ENCODE measurements around the gene TP63.

TP63 gene

DNA sequence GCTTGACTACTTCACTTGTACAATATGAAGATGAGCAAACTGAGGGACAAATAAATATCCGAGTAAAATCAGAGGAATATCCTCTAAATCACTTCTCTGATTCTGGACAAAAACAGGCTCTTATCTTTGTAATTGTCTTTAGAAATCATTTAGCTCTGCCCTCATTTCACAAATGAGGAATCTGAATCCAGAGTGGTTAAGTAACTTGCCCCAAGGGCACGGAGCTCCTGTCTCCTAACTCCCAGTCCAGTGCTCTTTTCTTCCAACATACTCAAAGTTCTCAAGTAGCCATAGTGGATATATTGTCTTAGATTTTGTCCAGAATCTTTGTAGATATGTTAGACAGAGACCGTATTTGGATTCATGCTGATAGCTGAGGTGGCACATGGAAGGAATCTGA lies 156.0 kb downstream of the TP63 start:
- DNase-seq: no peak

DNA sequence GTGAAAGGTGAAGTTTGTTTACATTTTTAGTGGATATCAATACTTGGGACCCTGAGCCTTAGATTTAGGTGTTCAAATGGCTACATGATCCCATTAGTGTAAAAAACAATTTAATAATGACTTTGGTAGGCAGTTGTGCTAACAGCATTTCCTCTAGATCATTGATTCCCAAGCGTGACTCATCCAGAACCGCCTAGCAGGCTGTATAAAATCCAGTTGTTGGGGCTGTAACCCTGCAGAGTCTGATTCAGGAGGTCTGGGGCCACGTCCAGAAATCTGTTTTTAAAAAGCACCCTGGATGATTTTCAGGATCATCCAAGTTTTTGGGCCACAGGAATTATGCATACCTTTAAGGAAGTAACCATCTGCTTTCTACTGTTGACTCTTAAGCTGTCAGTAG lies 156.4 kb downstream of the TP63 start:
- no peak for DNase-seq

GRCh38 chr3:189789432-189789831 lies 158.2 kb downstream of the TP63 start:
- no peak for DNase-seq

DNA sequence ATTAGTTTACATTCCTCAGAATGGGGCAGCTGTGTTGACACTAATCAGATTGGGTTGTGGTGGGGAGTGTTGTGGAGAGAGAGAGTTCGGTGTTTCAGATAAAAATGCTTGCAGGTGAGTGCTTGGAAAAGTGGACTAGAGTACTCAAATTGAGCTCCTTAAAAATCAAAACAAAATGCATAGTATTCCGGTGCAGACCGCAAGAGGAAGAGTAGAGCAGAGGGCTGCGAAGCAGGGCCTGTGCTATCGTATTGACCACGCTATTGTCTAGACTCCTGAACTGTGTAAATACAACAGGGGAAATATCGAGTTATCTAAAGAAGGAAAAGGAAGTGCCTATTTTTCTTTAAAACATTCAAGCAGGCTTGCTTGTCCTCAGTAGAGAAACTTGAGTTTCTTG lies 159.5 kb downstream of the TP63 start:
- no peak for DNase-seq

DNA sequence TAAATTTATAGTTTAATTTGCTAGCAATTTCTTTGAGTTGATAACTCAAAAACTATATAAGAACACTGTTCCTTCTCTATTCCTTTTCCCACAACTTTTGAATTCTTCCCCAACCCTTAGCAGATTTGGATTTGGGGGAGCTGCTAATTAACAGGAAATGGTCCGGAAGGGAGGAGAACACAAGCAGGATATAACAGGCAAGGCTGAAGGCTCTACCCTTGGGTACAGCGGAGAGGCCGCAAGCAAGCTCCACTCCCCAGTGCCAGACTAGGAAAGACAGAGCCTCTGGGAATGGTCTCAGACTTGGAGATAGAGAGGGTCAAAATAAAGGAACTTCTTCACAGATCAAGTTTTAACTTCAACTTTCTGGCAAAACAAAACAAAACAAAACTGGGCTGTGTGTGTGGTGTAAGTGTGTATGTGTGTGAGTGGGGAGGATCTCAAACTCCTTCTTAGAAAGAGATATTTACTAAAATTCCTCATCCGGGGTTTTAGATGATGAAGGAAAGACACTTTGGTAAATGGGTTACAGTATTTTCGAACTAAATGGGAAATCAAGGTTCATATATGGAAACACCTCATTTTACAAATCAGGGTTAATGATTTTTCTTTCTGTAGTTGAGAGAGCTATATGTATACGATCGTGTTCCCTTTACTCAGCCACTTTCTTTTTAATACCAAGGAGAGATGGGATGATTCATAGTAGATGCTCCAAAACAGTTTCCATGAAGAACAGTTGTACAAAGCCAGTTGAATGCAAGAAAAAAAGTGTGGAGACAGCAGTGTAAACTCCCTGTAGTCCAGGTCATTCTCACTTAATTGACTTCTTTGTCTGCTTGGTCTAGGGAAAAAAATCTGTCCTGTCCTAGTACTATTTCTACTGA lies 161.1 kb downstream of the TP63 start:
- DNase-seq: no peak

DNA sequence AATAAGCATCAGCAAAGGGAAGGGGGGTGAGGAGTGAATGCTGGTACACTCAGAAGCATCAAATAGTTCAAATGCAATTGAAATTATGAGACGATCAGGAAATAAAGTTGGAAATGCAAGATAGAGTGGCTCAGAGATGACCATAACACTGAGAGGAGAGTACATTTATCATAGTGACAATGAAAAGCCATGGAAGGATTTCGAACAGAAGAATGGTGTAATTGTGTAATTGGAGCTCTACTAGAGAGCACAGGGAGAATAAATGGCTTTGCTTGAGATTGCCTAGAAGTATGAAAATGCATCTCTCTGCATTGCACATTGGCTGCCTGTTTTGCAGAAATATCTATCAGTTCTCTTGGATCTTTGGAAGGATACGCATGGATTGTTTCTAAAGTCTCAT lies 163.3 kb downstream of the TP63 start:
- DNase-seq: no peak

GRCh38 chr3:189797103-189797750 lies 166.0 kb downstream of the TP63 start:
- no peak for DNase-seq

DNA sequence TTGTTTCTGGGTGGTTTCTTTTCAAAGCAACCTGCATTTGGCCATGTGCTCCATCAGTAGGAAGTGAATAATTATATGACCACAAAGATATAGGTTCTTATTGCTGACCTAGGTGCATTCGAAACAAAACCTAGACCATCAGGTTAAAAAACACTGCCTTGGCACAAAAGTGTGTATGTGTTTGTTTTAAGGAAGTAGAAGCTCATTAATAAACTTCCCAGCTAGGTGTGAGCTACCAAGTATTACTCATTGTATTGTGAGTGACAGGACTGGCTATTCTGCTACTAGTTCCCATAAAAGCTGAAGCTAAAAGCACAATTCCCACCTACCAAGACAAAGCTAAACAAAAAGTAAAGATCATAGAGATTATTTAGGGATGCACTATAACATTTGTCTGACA lies 168.2 kb downstream of the TP63 start:
- no peak for DNase-seq

- no peak for DNase-seq
These were observed 169.2 kb downstream of the TP63 start for GRCh38 chr3:189800436-189800835.

DNA sequence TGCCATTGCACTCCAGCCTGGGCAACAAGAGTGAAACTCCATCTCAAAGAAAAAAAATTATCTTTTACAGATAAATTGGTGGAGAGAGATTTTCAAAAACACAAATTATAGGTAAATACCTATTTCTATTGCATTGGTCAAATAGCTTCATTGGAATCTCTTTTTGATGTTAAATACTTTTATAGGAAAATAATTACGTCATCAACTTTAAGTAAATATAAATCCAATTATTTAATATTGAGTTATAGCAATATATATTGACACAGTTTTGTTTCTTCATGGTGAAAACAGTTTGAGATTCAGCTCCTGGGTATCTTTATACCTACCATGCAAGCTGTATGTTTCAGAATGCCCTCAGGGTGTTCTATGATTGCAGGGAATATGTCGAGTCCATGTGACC lies 172.1 kb downstream of the TP63 start:
- no peak for DNase-seq

- no peak for DNase-seq
These were observed 174.3 kb downstream of the TP63 start for GRCh38 chr3:189805375-189806067.

- DNase-seq: no peak
These were observed 175.2 kb downstream of the TP63 start for GRCh38 chr3:189806171-189806951.

GRCh38 chr3:189808246-189809007 lies 177.2 kb downstream of the TP63 start:
- no peak for DNase-seq

DNA sequence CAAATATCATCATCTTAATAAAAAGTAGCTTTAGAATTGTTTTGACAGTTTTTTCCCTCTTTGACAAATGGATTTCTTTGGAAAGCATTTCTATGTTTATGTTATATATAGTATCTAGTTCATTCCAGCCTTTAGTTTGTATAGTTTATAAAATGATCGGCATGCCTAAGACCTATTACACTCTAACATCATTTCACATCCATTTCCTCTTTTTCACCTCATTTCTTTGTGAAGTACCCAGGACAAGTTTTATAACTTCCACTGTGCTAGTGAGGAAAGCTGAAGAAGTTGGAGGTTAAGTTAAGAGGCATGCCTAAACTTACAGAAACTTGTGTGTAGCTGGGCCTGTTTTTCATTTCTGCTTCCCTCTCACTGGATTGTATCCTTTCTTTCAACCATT lies 178.4 kb downstream of the TP63 start:
- no peak for DNase-seq

DNA sequence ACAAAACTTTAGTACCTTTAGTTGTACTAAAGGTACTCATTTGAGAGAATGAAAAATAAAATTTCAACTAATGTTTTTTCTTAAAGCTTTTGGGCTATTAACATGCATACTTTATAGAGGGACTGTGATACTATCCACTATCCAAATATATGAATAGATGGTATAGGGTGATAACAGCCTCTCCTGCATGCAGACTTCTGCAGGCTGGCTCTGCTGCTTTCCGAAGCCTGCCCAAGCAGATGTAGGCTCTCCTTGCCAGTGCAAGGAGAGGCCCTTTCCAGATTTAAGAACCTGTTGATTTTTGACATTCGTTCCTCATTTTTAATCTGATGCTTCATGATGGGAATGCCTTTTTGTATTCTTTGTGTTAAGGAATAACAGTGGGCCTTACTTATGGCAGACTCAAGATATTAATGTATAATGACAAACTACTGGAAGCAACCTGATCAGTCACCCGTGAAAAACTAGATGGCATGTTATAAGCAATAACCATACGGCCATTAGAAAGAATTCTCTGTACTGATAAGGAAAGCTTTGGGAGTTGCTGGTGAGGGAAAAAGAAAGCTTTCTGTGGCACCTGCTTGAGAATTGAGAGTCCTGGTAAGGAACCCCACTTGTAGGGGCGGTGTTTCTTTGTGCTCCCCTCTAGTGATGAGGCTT lies 181.7 kb downstream of the TP63 start:
- no peak for DNase-seq

GRCh38 chr3:189813647-189814240 lies 182.6 kb downstream of the TP63 start:
- no peak for DNase-seq

GRCh38 chr3:189820365-189820720 lies 189.2 kb downstream of the TP63 start:
- DNase-seq: no peak

GRCh38 chr3:189821262-189821661 lies 190.1 kb downstream of the TP63 start:
- no peak for DNase-seq

- DNase-seq: no peak
These were observed 191.5 kb downstream of the TP63 start for GRCh38 chr3:189822726-189823125.

DNA sequence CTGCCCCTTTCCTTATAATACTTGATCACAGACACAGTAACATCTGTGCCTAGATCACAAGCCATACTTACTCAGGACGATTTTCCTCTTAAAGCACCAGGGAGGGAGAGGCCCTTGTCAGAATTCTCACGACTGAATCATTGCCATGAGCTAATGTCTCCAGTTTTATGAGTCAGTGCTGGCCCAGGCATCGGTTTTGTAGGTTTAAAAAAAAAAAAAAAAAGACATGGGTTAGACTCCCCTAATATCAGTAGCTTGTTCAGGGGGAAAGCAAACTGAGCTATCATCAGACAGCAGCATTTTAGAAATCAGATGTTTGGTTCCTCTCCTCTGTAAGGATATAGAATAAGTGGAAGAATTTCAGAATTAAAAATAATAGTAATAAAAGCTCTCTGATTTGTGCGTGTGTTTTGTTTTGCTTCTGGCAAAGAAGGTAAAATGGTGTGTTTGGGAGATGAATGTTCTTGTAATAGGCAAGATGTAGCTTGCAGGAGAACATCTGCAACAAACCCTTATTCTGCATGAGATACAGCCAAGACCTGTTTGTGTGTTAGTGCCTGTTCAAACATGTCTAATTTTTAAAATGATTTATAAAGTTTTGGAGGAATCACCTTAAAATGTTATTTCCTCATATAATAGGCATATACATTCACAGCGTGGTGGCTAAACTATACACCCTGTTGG lies 193.6 kb downstream of the TP63 start:
- no peak for DNase-seq

DNA sequence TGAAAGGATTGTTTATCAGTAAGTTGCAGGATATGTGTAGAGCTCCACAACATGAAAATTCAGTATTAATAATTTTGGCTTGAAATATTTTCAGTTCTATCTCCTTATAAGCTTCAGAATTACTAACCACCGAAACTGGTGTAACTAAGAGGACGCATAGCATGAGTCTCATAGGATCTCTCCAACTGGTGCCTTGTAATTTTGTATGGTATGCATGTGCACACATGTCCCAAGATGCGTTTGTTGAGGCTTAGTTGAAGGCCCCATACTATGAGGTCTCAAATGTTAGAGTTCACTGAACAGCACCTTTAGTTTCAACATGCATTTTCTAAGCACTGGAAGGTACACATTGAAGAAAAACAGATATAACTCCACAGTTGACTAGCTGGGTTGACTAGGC lies 195.4 kb downstream of the TP63 start:
- DNase-seq: no peak

Data from NCI-H1930 (cell line).